GOT3 (cell line): ENCODE results near the gene HTD2.
"Not testable (repeated sequence)": the region's sequence is repeated elsewhere in the genome, so short reads cannot be mapped to it uniquely, and the experiment has no call there.

Experiments
- DNase-seq: peaks from one replicate; lab custom pipeline; 2025; ENCODE audit warnings: mixed read lengths; lab: John Stamatoyannopoulos, UW

HTD2 gene

DNA sequence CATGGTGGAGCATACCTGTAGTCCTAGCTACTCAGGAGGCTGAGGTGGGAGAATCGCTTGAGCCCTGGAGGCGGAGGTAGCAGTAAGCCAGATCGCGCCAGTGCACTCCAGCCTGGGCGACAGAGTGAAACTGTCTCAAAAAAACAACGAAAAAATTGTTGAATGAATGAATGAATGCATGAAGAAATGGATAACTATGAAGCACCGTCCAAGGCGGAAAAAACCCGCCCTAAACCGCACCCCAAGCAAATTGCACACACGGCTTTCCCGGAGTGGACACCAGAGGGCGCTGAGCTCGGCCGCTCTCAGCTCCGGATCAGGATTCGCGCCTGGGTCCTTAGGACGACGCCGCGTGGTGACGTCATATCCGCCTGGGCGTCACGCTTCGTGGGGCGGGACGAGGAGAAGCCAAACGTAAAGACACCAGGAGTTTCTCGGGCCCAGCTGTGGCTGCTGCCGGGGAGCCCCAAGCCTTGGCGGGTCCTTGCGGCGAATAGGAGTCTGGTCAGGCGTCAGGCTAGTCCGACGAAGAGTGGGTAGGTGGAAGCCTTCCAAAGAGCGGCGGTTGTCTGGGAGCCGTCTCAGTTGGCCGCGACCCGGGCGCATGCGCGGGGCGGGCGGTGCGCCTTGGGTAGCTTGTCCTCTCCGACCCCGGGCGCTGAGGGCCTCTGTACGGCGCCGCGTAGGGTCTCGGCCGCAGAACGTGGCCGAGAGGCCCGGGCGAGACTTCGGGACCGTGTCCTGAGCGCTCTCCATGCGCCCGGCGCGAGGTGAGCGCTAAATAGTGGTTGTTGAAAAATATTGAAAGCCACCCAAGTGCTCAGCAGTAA is at the start of gene HTD2, which contains the start of gene RPP14:
Gene HTD2 (plus strand): TSS at position 639 of the 830 bp plus-strand sequence. CDS start 11,094 bp downstream, outside the sequence.
Gene RPP14 (plus strand): TSS at position 364 of the 830 bp plus-strand sequence. CDS start 4,085 bp downstream, outside the sequence.
- peak; percentile 86 for DNase-seq

DNA sequence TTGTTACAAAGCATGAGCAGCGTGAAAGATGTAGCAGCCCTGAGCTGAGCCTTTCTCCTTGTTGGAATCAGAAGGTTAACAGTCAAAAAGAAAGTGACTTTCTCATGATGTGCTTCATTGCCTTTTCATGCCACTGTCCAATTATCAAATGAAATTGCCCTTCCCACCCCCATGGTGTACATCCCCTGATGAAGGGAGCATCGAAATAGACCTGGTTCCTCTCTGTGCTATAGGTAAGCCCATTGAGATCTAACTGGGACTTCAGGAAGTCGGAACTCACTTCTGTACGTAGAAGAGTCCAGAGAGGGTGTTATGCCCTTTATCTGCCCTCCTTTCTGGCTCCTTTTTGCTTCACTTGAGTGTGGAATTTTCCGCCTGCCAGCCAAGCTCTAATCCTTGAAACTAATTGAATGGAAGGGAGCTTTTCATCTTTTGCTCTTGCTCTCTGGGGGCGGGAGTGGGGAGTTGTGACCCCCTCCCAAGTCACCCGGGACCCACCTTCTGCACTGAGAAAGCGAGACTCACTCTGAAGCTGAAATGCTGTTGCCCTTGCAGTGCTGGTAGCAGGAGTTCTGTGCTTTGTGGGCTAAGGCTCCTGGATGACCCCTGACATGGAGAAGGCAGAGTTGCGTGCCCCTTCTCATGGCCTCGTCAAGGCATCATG is 47.8 kb upstream of the HTD2 start:
- DNase-seq, result no peak

DNA sequence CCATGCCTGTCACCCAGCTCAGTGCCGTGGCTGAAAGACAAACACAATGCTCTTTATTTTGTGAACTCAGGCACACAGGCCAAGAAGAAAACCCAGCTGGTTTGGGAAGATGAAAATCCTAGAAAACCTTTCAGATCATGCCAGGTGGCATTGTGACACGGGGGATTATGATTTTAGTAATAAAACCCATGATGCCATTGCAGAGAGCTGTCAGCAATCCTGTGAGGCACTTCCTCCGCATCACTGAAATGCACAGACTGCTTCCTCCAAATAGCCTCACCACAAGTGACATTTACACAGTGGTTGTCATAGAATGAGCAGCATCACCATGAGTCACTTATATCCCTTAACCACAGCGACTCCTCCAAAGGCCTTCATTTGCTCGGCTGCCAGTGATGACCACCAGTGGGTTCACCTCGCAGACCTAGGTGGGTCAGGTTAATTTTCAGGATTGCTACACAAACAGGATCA is 46.0 kb upstream of the HTD2 start:
- DNase-seq, result no peak

DNA sequence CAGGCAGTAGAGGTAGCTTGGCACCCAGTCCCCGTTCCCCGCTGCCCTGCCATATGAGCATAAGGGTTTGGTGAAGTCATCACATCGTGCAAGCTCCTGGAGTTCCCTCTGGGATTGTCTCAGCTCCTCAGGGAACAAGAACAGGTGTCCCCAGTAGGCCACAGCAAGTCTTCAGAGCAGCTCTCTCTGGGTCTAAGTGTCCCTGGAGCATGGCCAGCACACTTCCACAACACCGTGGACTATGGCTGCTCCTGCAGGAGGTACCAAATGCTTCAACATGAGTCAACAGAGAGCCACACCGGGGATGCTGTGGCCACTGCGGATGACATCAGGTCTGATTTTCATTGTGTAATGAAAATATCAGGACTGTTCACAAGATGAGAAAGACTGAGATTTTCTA is 45.6 kb upstream of the HTD2 start:
- DNase-seq, result no peak

DNA sequence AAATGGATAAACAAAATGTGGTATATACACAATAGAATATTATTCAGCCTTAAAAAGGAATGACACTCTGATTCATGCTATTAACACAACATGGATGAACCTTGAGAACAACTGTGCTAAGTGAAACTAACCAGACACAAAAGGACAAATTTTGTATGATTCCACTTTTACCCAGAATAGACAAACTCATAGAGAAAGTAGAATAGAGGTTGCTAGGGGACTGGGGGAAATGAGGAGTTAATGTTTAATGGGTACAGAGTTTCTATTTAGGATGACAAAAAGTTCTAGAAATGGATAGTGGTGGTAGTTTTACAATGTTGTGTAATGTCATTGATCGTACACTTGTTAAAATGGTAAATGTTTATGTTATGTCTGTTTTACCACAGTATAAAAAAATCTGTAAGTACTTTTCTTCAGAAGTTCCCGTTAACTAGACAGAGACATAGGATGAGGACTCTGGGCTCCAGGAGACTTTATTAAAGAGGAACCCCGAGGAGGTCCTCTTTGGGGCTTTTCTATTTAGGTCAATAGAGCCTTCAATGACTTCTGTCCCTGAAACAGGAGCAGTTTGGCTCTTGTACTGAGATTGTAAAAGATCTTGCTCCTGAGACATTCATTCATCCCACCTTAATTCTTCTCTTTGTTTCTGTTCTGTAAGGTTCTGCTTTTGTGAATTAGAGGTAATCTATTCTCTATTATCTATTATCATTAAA is 44.2 kb upstream of the HTD2 start:
- DNase-seq, result no peak

DNA sequence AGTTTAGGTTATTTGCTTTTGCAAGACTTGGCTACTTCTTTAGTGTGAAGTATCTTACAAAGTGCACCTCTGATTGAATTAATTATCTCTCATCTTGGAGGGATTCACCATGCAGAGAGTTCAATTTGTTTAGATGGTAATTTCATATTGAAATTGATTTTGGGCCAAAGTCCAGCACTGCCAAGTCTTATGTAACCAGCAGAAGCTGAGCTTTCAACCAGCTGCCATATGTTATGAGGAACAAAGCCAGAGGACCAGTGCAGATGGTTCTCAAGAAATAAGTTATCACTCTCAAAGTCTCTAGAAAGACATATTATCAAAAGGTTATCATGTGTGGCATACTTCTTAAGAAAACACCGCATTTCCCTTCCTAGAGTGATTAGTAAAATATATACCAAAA is 39.7 kb upstream of the HTD2 start:
- DNase-seq, result no peak

DNA sequence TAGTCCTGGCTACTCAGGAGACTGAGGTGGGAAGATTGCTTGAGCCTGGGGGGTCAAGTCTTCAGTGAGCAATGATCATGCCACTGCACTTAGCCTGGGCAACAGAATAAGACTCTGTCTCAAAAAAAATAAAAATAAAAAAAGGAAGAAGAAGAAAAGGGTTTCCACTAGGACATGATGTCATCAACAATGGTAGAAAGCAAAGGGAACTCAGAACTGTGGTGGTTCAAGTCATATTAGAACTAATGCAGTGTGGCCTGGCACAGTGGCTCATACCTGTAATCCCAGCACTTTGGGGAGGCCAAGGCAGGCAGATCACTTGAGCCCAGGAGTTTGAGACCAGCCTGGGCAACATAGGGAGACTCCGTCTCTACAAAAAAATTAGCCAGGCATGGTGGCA is 38.8 kb upstream of the HTD2 start:
- not testable (repeated sequence) for DNase-seq

DNA sequence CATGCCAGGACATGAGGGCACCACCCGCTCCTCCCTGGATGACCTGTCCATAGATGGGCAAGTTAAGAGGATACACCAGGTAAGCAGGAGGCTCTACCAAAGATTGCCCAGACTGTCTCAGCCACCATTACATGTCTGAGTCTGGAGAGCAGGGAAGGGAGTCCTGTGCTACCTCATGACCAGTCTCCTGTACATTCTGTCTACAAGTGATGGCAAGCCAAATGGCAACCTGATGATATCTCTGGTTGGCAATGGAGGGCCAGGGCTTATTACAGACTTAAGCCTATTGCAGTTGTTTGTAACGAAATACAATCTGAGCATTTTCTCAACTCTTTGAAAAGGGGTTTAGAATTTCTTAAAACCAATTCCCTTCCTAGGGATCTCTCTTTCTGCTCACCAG is 37.0 kb upstream of the HTD2 start:
- DNase-seq, result no peak

DNA sequence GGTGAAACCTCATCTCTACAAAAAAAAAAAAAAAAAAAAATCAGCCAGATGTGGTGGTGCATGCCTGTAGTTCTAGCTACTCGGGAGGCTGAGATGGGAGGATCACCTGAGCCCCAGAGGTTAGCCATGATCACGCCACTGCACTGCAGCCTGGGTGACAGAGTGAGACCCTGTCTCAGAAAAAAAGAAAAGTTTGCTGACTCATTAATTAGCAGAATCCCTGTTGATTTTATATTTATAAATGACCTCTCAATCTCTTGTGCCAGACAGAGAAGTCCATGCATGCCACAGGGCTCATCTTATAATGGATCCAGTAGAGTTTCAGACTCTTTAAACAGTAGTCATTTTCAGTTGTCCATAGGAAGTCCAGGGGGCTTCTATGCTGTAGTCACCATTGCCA is 35.8 kb upstream of the HTD2 start:
- DNase-seq, result no peak

DNA sequence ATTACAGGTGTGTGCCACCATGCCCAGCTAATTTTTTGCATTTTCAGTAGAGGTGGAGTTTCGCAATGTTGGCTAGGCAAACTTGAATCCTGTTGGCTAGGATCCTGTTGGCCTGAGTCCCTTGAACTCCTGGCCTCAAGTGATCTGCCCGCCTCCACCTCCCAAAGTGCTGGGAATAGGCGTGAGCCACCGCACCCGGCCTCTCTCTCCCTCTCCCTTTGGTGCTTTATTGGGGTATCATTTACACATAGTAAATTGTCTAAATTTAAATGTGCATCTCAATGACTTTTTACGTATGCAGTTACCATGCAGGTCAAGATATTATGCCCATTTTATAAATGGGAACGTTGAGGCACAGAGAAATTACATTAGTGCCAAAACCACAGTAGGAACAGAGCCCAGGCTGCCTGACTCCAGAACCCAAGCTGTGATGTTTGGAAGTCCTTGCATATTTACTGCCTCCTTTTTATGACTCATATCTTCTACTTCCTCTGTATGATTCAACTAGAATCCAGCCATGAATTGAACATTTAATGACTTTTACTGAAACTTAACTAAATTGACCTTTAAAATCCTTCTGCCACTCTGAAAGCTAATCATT is 34.3 kb upstream of the HTD2 start:
- DNase-seq, result no peak

DNA sequence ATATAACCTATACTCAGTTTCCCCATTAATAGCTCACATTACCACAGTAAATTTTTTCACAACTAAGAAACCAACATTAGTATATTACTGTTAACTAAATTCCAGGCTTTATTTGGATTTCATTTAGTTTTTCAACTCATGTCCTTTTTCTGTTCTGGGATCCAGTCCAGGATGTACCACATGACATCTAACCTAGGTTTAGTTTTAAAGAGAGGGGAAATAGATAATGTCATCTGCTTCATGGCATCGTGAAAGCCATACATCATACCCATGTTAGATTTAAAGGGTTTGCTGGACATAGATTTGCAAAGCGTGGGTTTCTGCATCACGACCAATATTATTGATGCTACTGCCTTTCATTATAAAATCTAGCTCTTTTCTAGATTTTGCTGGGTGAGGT is 33.4 kb upstream of the HTD2 start:
- DNase-seq, result no peak

DNA sequence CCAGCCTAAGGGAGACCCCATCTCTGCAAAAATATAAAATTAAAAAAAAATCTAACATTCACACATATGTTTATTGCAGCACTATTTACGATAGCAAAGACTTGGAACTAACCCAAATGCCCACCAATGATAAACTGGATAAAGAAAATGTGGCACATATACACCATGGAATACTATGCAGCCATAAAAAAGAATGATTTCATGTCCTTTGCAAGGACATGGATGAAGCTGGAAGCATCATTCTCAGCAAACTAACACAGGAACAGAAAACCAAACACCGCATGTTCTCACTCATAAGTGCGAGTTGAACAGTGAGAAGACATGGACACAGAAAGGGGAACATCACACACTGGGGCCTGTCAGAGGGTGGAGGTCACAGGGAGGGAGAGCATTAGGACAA is 33.0 kb upstream of the HTD2 start:
- not testable (repeated sequence) for DNase-seq

DNA sequence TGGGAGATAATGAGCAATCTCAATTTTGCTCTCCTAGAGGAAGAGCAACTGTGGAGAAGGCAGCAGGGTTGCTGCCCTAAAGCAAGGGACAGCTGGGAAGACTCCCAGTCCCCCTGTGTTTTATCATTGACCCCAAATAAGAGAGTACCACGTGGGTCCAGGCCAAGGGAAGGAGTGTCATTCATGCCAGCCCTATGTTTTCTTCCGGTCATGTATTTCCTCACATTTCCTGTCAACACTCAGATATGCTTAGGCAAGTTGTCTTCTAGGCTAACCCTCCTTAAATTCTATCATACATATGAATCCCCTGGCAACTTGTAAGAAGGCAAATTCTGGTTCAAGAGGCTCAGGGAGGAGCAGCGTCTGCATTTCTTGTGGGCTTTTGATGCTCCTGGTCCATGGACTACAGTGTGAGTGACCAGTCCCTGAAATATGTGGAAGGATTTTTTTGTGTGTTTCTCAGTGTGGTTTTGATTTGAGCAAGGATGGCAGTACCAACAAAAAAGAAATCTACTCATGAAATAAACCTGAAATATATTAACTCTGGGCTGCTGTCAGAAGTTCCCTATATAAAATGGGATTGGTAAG is 32.2 kb upstream of the HTD2 start:
- no peak for DNase-seq

DNA sequence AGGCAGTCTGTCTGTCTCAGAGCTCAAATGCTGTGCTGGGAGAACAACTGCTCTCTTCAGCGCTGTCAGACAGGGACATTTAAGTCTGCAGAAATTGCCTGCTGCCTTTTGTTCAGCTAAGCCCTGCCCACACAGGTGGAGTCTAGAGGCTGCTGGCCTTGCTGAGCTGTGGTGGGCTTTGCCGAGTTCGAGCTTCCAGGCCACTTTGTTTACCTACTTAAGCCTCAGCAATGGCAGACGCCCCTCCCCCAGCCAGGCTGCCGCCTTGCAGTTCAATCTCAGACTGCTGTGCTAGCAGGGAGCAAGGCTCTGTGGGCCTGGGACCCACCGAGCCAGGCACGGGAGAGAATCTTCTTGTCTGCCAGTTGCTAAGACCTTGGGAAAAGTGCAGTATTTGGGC is 25.3 kb upstream of the HTD2 start:
- no peak for DNase-seq

DNA sequence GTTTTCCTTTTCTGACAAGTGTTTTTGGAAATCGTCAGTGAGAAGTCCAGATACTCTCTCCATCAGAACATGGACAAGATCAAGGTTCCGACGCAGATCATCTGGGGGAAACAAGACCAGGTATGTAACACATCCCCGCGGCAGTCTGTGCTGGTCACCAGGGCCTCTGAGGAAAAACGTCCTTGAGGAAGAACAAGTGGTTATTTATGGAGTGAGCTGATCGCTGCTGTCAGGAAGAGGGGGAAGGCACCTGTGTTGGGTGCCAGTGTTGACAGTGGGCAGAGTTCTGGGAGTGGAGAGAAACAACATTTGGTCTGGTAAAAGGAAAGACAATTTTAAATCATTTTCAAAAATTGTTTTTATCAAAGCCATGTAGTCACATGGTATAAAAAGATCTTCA is 21.0 kb upstream of the HTD2 start:
- DNase-seq, result no peak

DNA sequence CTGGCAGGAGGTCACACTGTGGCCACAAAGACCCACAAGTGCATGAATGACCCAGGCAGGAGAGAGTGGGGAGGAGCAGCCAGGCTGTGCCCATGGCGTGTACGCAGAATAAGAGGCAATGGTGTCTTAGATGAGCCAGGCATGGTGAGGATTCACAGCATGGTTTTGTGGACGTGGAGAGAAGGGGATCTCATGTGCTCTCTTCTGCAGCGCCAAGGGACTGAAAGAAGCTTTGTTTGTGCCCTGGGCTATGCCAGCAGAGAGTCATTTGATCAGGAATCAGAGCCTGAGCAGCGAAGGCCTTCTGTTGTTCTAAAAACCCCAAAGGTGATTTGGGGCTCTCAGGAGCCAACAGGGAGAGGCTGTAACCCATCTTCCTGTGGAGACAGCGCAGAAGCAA is 19.0 kb upstream of the HTD2 start:
- DNase-seq, result no peak

DNA sequence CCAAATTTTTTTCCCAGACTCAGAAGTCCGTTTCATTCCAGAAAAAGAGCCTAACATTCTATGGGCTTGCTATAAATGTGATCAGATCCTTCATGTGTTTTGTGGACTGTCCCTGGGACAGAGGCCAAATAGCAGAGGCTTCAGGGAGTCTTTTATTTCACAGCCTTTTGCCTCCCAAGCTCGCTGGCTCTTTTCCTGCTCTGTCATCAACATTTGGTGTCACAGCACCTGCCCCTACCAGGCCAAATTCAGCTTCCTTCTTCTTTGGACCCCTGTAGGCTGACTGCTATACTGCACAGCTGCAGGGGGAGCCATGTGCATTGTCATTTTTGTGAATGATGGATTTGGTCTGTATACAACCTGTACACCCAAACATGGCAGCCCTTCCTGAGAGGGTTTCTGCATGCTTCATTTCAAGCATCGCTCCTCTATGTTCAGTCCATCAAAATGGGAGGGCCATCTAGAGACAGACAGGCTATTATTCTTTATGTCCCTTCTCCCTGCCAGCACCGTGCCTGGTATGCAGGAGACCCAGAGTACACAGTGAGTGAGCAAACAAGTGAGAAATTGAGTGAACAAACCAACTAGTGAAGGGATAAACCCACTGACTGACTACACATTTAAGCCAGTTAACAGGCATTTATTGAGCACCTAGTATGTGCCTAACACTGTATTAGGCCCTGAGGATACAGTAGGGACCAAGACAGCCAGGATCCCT is 18.1 kb upstream of the HTD2 start:
- no peak for DNase-seq

DNA sequence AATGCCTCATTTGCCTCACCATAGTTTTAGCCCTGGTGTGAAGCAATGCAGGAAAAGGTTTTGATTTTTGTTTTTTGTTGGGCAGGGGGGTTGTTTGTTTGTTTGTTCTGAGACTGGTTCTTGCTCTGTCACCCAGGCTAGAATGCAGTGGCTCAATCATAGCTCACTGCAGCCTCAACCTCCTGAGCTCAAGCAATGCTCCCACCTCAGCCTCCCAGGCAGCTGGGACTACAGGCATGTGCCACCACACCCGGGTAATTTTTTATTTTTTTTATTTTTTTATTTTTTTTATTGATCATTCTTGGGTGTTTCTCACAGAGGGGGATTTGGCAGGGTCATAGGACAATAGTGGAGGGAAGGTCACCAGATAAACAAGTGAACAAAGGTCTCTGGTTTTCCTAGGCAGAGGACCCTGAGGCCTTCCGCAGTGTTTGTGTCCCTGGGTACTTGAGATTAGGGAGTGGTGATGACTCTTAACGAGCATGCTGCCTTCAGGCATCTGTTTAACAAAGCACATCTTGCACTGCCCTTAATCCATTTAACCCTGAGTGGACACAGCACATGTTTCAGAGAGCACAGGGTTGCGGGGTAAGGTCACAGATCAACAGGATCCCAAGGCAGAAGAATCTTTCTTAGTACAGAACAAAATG is 17.2 kb upstream of the HTD2 start:
- not testable (repeated sequence) for DNase-seq

DNA sequence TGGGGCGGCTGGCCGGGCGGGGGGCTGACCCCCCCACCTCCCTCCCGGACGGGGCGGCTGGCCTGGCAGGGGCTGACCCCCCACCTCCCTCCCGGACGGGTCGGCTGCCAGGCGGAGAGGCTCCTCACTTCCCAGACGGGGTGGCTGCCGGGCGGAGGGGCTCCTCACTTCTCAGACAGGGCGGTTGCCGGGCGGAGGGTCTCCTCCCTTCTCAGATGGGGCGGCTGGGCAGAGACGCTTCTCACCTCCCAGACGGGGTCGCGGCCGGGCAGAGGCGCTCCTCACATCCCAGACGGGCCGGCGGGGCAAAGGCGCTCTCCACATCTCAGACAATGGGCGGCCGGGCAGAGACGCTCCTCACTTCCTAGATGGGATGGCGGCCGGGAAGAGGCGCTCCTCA is 15.9 kb upstream of the HTD2 start:
- DNase-seq, result not testable (repeated sequence)

DNA sequence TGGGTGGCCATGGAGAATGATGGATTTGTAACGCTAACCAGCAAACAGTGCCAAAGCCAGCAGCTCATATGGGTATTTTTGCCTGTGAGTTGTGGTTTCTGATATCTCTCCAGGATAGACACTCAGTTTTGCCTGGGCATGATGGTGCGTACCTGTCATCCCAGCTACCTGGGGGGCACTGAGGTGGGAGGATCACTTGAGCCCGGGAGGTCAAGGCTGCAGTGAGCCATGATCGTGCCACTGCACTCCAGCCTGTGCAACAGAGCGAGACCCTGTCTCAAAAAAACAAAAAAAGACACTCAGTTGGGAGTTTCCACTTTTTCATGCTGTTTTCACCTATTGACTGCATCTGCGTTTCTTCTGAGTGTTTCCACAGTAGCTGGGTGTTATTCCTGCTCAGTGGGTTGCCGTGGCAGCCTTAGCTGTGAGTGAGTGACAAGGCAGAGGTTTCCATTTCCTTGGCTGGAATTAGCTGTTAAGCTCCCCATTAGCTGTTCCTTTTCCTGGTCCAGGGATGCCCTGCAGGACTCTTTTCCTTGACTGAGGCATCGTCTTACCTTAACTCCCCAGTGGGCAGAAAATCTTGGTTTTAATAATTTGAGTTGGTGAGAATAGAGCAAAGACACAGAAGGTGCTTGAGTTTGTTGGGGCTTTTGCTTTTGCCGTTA is 14.5 kb upstream of the HTD2 start:
- no peak for DNase-seq
